SK-N-MC (cell line): ENCODE results near the gene PTPRM.

Source experiments
- EZH2 ChIP-seq: fragments of 200-600 bp; sonication (generic); IDR thresholded peaks from one replicate; pipeline ENCODE4 v1.6.1; 2017; ENCODE audit warnings: antibody characterized with exemption
- POLR2AphosphoS5 ChIP-seq: IDR thresholded peaks from 2 replicates; pipeline ENCODE4 v1.6.1; 2012; ENCODE audit warnings: mild to moderate bottlenecking, low read depth, low read length, borderline replicate concordance

GRCh38 chr18:8406186-8406867 is 839.2 kb downstream of the PTPRM start:
- TF ChIP-seq EZH2 (no peak), POLR2AphosphoS5 (no peak)
